Lower lobe of right lung (tissue), 2 donors: ENCODE data around the gene TRPM8. TPM values are rescaled to one million over a fixed set of nuclear protein-coding genes. Genes with fewer than 3 reads are reported as not detected.

Experiments used
- ATAC-seq, 2 donors: fragments of 200-7000 bp; cut with Tn5 transposase; one replicate each; pipeline ENCODE4 v1.9.1; 2020 to 2022; ENCODE audit warnings: mild to moderate bottlenecking in 2 of 2, moderate library complexity in 2 of 2
- DNase-seq: peaks from one replicate; pipeline ENCODE4 v3.0.0-alpha.2; 2020
- H3K27ac ChIP-seq: fragments of 200-600 bp; one replicate; pipeline ENCODE4 v1.8.0; 2022
- H3K27me3 ChIP-seq: fragments of 200-600 bp; one replicate; pipeline ENCODE4 v1.8.0; 2022; ENCODE audit warnings: low read depth
- H3K36me3 ChIP-seq: fragments of 200-600 bp; one replicate; pipeline ENCODE4 v1.8.0; 2022; ENCODE audit warnings: mild to moderate bottlenecking
- H3K4me1 ChIP-seq: fragments of 200-600 bp; one replicate; pipeline ENCODE4 v1.8.0; 2022
- H3K4me3 ChIP-seq: fragments of 200-600 bp; one replicate; pipeline ENCODE4 v1.8.0; 2022; ENCODE audit warnings: mild to moderate bottlenecking
- H3K9me3 ChIP-seq: fragments of 200-600 bp; one replicate; pipeline ENCODE4 v1.8.0; 2022
- intact Hi-C: fragments of 100-400 bp; cut with DNase I; formaldehyde crosslinking; loops from one replicate; pipeline ENCODE4 v1.11.0; 2022
- total RNA-seq: library from RNA; stranded (reverse); fragmentation: NEBNext Ultra II Directional; extraction: Animal tissue kit (Norgen Biotek cat#: 25700); gene quantifications from one replicate; pipeline ENCODE4 v1.2.1, GENCODE V29; 2021
- TF ChIP-seq, protein P1 (sequence below): fragments of 200-600 bp; IDR thresholded peaks from one replicate; pipeline ENCODE4 v1.8.0; 2022; ENCODE audit warnings: antibody characterized with exemption, mild to moderate bottlenecking
- donor health status: DM: no; HTN: yes; CAD: no; lungs with severe emphysema.

The TRPM8 gene
- total RNA-seq, 1 donor from 2014 or later = not detected

DNA sequence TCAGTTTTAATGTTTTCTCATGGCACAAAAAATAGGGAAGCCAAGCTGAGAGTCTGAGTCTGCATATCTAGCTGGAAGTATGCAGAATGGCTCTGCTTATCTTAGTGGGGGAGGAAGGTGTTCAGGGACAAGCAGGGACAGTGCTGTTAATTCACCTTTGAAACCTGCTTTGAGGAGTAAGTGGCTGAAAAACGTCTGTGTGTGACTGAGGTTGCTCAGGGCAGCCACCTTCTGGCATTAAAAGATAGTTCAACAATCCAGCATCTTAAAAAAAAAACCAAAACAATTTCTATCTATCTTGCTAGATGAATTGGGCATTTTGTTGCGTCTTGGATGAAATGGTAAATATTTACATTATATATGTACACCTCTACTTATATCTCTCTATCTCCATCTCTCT is 2.0 kb upstream of the TRPM8 start:
- Histone ChIP-seq H3K4me1 (no peaks in the 10 kb centered on the region), H3K36me3 (no peaks in the 10 kb centered on the region), H3K27ac (no peak overlapping the region), H3K4me3 (no peak overlapping the region), H3K27me3 (no peaks in the 10 kb centered on the region), H3K9me3 (no peaks in the 10 kb centered on the region)
- no peak for DNase-seq
- ATAC-seq = no peak
- intact Hi-C loops = no loop called here
- TF ChIP-seq, protein P1, sequence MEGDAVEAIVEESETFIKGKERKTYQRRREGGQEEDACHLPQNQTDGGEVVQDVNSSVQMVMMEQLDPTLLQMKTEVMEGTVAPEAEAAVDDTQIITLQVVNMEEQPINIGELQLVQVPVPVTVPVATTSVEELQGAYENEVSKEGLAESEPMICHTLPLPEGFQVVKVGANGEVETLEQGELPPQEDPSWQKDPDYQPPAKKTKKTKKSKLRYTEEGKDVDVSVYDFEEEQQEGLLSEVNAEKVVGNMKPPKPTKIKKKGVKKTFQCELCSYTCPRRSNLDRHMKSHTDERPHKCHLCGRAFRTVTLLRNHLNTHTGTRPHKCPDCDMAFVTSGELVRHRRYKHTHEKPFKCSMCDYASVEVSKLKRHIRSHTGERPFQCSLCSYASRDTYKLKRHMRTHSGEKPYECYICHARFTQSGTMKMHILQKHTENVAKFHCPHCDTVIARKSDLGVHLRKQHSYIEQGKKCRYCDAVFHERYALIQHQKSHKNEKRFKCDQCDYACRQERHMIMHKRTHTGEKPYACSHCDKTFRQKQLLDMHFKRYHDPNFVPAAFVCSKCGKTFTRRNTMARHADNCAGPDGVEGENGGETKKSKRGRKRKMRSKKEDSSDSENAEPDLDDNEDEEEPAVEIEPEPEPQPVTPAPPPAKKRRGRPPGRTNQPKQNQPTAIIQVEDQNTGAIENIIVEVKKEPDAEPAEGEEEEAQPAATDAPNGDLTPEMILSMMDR = no peak

DNA sequence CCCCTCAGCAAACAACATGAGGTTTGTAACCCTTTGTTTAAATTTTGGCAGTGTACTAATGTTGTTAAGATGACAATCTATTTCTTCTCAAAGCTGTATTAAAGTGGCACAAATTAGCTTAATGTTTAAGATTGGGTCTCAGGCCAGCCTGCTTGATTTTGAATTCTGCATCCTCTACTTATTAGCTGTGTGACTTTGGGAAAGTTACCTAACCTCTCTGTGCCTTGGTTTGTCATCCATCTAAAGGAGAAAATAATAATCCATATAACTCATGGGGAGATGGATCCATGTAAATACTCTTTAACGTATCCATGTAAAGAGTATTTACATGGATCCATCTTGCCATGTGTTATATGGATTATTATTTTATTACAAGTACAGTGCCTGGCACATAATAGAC is 2.1 kb downstream of the TRPM8 start:
- Histone ChIP-seq H3K27ac (no peak overlapping the region), H3K4me3 (no peak overlapping the region), H3K9me3 (no peaks in the 10 kb centered on the region), H3K4me1 (no peaks in the 10 kb centered on the region), H3K27me3 (no peaks in the 10 kb centered on the region), H3K36me3 (no peaks in the 10 kb centered on the region)
- DNase-seq (no peak), ATAC-seq (no peak)
- TF ChIP-seq, protein P1 = no peak
- intact Hi-C loops = no loop called here

DNA sequence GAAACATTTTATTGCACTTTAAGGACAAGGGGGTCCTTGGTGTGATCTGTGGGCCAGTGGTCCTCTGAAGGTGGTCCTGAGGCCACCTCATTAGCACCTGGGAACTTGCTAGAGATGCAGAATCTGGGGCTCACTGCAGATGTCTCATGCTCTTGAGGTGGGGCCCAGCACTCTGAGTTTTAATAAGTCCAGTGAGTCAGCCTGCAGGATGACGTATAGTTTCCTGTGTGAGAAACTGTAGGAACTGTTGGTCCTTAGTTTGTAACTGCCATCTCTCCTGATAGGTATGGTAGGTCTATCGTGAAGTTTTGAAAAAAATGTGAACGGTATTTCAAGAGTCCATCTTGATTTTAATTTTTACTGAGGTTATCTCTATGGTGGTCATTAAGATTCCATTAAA is 2.8 kb downstream of the TRPM8 start:
- intact Hi-C loops = no loop called here
- ATAC-seq (no peak), DNase-seq (no peak)
- TF ChIP-seq, protein P1 = no peak
- H3K27me3 ChIP-seq = no peaks in the 10 kb centered on the region
- H3K4me1 ChIP-seq = no peaks in the 10 kb centered on the region
- no peak overlapping the region for H3K4me3 ChIP-seq
- H3K27ac ChIP-seq = no peak overlapping the region
- H3K9me3 ChIP-seq = no peaks in the 10 kb centered on the region
- no peaks in the 10 kb centered on the region for H3K36me3 ChIP-seq

DNA sequence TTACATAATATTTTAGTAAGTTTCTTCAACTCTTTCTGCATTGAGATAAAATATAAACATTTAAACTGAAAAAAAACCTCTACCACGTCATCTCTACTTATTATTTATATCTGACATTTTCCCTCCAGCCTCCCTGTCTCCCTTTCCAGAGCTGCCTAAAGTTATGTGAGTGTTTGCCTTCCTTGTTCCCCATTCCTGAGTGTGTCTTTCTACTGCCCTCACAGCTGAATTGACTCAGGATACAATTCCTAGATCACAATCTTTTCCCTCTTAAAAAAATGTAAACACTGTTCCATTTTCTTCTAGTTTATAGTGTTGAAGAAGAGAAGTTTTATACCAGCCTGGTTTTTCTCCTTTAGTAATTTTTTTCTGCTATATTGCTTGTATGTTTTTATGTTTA is 5.3 kb downstream of the TRPM8 start:
- Histone ChIP-seq H3K36me3 (no peaks in the 10 kb centered on the region), H3K27me3 (no peaks in the 10 kb centered on the region), H3K4me1 (no peaks in the 10 kb centered on the region), H3K4me3 (no peak overlapping the region), H3K9me3 (no peaks in the 10 kb centered on the region), H3K27ac (no peak overlapping the region)
- intact Hi-C loops = no loop called here
- TF ChIP-seq, protein P1 = no peak
- DNase-seq (no peak), ATAC-seq (no peak)

DNA sequence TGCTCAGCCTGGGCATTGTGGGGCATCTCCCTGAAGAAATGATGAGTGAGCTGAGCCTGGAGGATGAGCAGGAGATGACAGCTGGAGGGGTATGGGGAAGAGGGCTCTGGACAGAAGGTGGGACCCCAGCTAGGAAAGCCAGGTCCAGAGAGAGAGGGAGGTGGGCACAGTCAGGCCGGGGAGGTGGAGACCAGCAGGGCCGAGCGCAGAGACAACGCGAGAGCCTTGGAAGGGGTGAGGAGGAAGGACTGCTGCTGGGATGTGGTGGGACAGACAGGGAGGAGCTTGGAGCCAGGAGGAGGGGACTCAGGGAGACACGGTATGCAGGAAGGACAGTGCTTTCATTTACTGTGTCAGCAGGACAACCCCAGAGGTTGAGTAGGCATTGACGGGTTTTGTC is 8.2 kb downstream of the TRPM8 start:
- ATAC-seq = no peak
- DNase-seq = no peak
- no peaks in the 10 kb centered on the region for H3K36me3 ChIP-seq
- H3K4me3 ChIP-seq = no peak overlapping the region
- intact Hi-C loops = no loop called here
- peaks cover 3% of the 10 kb centered on the region for H3K27me3 ChIP-seq
- TF ChIP-seq, protein P1 = no peak
- H3K27ac ChIP-seq = no peak overlapping the region
- H3K9me3 ChIP-seq = no peaks in the 10 kb centered on the region
- H3K4me1 ChIP-seq = no peaks in the 10 kb centered on the region

DNA sequence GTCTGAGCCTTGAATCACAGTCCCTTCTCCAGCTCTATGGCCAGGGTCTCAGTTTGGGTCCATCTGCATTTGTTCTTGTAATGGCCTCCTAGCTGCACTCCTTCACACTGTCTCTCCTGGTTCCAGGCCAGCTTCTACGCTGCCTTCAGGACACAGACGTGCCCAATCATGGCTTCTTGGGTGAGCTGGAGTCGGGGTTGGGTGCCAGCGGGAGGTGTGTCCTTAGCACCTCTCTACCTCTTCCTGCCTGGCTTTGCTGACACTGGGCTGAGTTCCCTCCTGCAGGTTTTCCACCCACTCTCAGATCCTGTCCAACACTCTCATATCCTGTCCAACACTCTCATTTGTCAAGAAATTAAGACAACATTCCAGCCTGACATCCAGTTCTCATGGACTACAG is 9.6 kb downstream of the TRPM8 start:
- TF ChIP-seq, protein P1 = no peak
- intact Hi-C loops = no loop called here
- no peak for DNase-seq
- no peak overlapping the region for H3K4me3 ChIP-seq
- H3K9me3 ChIP-seq = no peaks in the 10 kb centered on the region
- no peaks in the 10 kb centered on the region for H3K4me1 ChIP-seq
- no peak for ATAC-seq
- H3K27me3 ChIP-seq = peaks cover 8% of the 10 kb centered on the region
- no peak overlapping the region for H3K27ac ChIP-seq
- no peaks in the 10 kb centered on the region for H3K36me3 ChIP-seq
